Thoracic aorta (tissue), 2 donors: ENCODE results near the gene PHLDB2. TPM values are rescaled to one million over a fixed set of nuclear protein-coding genes. Genes with fewer than 3 reads are reported as not detected.

ENCODE experiments used
- ATAC-seq: fragments of 150-250 bp; one replicate; pipeline ENCODE4 v1.8.0; 2017; ENCODE audit warnings: low read depth; ENCODE audit not compliant: insufficient number of reproducible peaks, low FRiP score
- DNase-seq: peaks from one replicate; pipeline ENCODE4 v3.0.0-alpha.2; 2020; ENCODE audit warnings: low spot score
- H3K27ac ChIP-seq, 2 donors: fragments of 200-600 bp; sonication (generic); 1 replicate in 1 of 2; 2 replicates in 1 of 2; pipeline ENCODE4 v1.5.1; 2016; ENCODE audit warnings: mild to moderate bottlenecking in 2 of 2, moderate library complexity in 2 of 2
- H3K27me3 ChIP-seq: fragments of 200-600 bp; sonication (generic); replicated peaks from 2 replicates; pipeline ENCODE4 v1.6.0; 2016; ENCODE audit warnings: mild to moderate bottlenecking; ENCODE audit not compliant: insufficient read depth
- H3K36me3 ChIP-seq: fragments of 200-600 bp; sonication (generic); one replicate; pipeline ENCODE4 v1.5.1; 2016
- H3K4me1 ChIP-seq, 2 donors: fragments of 200-600 bp; sonication (generic); 1 replicate in 1 of 2; 2 replicates in 1 of 2; pipeline versions ENCODE4 v1.5.1 to v1.6.0; 2016; ENCODE audit warnings: low read depth in 2 of 2, mild to moderate bottlenecking in 1 of 2; ENCODE audit not compliant: control insufficient read depth in 1 of 2
- H3K4me3 ChIP-seq: fragments of 200-600 bp; sonication (generic); 2 replicates; pipeline ENCODE4 v1.5.1; 2016; ENCODE audit warnings: mild to moderate bottlenecking
- H3K9me3 ChIP-seq: fragments of 200-600 bp; sonication (generic); 2 replicates; pipeline ENCODE4 v1.5.1; 2016
- CTCF ChIP-seq: fragments of 200-600 bp; sonication (generic); IDR thresholded peaks from one replicate; pipeline ENCODE4 v1.5.1; 2019; ENCODE audit warnings: antibody characterized with exemption
- total RNA-seq, 2 donors: library from RNA; depleted of rRNA; stranded (reverse); fragments of >200 nt; gene quantifications; one replicate each; pipeline versions ENCODE4 v1.1.0 to v1.2.3, GENCODE V29; 2016

PHLDB2 gene
- total RNA-seq, 2 donors from 2014 or later = 99.0 to 140 TPM

- H3K4me3 ChIP-seq = no peak overlapping the region
- ATAC-seq = no peak
Observed at GRCh38 chr3:112001526-112001925, 142.5 kb downstream of the PHLDB2 start.

GRCh38 chr3:112002096-112002971 lies 143.3 kb downstream of the PHLDB2 start:
- Histone ChIP-seq H3K4me3 (no peak overlapping the region), H3K9me3 (no peaks in the 10 kb centered on the region), H3K27ac (no peak overlapping the region), H3K36me3 (no peaks in the 10 kb centered on the region), H3K27me3 (no peaks in the 10 kb centered on the region), H3K4me1 (peaks cover 8 to 11% of the 10 kb centered on the region in 2 donors)
- no peak for TF ChIP-seq CTCF
- ATAC-seq = no peak
- no peak for DNase-seq

More at GRCh38 chr3:112001526-112001925, 142.5 kb downstream of the PHLDB2 start:
- H3K9me3 ChIP-seq = no peaks in the 10 kb centered on the region
- peaks cover 8 to 10% of the 10 kb centered on the region in 2 donors for H3K4me1 ChIP-seq
- H3K27ac ChIP-seq = no peak overlapping the region
- no peaks in the 10 kb centered on the region for H3K36me3 ChIP-seq
- DNase-seq = no peak
- no peaks in the 10 kb centered on the region for H3K27me3 ChIP-seq
- no peak for TF ChIP-seq CTCF

- Histone ChIP-seq H3K4me3 (no peak overlapping the region), H3K4me1 (peaks cover 10 to 21% of the 10 kb centered on the region in 2 donors), H3K27me3 (no peaks in the 10 kb centered on the region), H3K9me3 (no peaks in the 10 kb centered on the region), H3K27ac (no peak overlapping the region), H3K36me3 (no peaks in the 10 kb centered on the region)
- no peak for DNase-seq
- no peak for ATAC-seq
- no peak for TF ChIP-seq CTCF
Observed at GRCh38 chr3:112003321-112004080, 144.4 kb downstream of the PHLDB2 start.

- Histone ChIP-seq H3K36me3 (no peaks in the 10 kb centered on the region), H3K27ac (no peak overlapping the region), H3K9me3 (no peaks in the 10 kb centered on the region), H3K4me3 (no peak overlapping the region), H3K4me1 (peaks cover 5 to 16% of the 10 kb centered on the region in 2 donors), H3K27me3 (no peaks in the 10 kb centered on the region)
- ATAC-seq (no peak), DNase-seq (no peak)
- no peak for TF ChIP-seq CTCF
Observed at GRCh38 chr3:112004187-112004586, 145.1 kb downstream of the PHLDB2 start.

- ATAC-seq (no peak), DNase-seq (no peak)
- H3K4me3 ChIP-seq = no peak overlapping the region
- H3K27ac ChIP-seq = no peak overlapping the region
- no peaks in the 10 kb centered on the region for H3K9me3 ChIP-seq
- H3K36me3 ChIP-seq = no peaks in the 10 kb centered on the region
- no peak for TF ChIP-seq CTCF
- H3K4me1 ChIP-seq = peaks cover 3 to 13% of the 10 kb centered on the region in 2 donors
- H3K27me3 ChIP-seq = no peaks in the 10 kb centered on the region
Observed at GRCh38 chr3:112004669-112005068, 145.6 kb downstream of the PHLDB2 start.
